Right atrium auricular region (tissue), 2 donors: ENCODE data around the gene ZCCHC7. TPM values are rescaled to one million over a fixed set of nuclear protein-coding genes. Genes with fewer than 3 reads are reported as not detected.

Experiments
- DNase-seq: peaks from one replicate; pipeline ENCODE4 v3.0.0-alpha.2; 2019; ENCODE audit warnings: low spot score
- H3K27ac ChIP-seq, 2 donors: fragments of 200-600 bp; sonication (generic); 1 replicate in 1 of 2; 2 replicates in 1 of 2; pipeline ENCODE4 v1.5.1; 2016 to 2019
- H3K27me3 ChIP-seq, 2 donors: fragments of 200-600 bp; sonication (generic); one replicate each; pipeline versions ENCODE4 v1.5.1 to v1.6.0; 2017 to 2019
- H3K36me3 ChIP-seq: fragments of 200-600 bp; sonication (generic); one replicate; pipeline ENCODE4 v1.5.1; 2016
- H3K4me1 ChIP-seq, 2 donors: fragments of 200-600 bp; sonication (generic); one replicate each; pipeline versions ENCODE4 v1.5.1 to v1.6.0; 2017 to 2019
- H3K4me3 ChIP-seq, 2 donors: fragments of 200-600 bp; sonication (generic); 1 replicate in 1 of 2; 2 replicates in 1 of 2; pipeline ENCODE4 v1.5.1; 2017 to 2019; ENCODE audit warnings: mild to moderate bottlenecking in 1 of 2, moderate library complexity in 1 of 2
- H3K9me3 ChIP-seq, 2 donors: fragments of 200-600 bp; sonication (generic); one replicate each; pipeline ENCODE4 v1.5.1; 2019
- total RNA-seq, 2 donors: library from RNA; depleted of rRNA; stranded (reverse); fragments of >200 nt; gene quantifications; one replicate each; pipeline ENCODE4 v1.1.0, GENCODE V29; 2016
- TF ChIP-seq, protein P1 (sequence below), 2 donors: fragments of 200-600 bp; sonication (generic); IDR thresholded peaks; one replicate each; pipeline ENCODE4 v1.5.1; 2019; ENCODE audit warnings: antibody characterized with exemption in 2 of 2

Gene ZCCHC7
- total RNA-seq, 2 donors from 2014 or later, result 8.1 to 8.6 TPM

GRCh38 chr9:37172557-37172956 lies 52.2 kb downstream of the ZCCHC7 start:
- no peak for DNase-seq
- TF ChIP-seq, protein P1, sequence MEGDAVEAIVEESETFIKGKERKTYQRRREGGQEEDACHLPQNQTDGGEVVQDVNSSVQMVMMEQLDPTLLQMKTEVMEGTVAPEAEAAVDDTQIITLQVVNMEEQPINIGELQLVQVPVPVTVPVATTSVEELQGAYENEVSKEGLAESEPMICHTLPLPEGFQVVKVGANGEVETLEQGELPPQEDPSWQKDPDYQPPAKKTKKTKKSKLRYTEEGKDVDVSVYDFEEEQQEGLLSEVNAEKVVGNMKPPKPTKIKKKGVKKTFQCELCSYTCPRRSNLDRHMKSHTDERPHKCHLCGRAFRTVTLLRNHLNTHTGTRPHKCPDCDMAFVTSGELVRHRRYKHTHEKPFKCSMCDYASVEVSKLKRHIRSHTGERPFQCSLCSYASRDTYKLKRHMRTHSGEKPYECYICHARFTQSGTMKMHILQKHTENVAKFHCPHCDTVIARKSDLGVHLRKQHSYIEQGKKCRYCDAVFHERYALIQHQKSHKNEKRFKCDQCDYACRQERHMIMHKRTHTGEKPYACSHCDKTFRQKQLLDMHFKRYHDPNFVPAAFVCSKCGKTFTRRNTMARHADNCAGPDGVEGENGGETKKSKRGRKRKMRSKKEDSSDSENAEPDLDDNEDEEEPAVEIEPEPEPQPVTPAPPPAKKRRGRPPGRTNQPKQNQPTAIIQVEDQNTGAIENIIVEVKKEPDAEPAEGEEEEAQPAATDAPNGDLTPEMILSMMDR (IDR thresholded peaks at IDR 0.05), result no peak
- Histone ChIP-seq H3K36me3 (no peaks in the 10 kb centered on the region), H3K27ac (no peak overlapping the region), H3K4me1 (no peaks in the 10 kb centered on the region), H3K27me3 (no peaks in the 10 kb centered on the region), H3K9me3 (no peaks in the 10 kb centered on the region), H3K4me3 (no peak overlapping the region)

DNA sequence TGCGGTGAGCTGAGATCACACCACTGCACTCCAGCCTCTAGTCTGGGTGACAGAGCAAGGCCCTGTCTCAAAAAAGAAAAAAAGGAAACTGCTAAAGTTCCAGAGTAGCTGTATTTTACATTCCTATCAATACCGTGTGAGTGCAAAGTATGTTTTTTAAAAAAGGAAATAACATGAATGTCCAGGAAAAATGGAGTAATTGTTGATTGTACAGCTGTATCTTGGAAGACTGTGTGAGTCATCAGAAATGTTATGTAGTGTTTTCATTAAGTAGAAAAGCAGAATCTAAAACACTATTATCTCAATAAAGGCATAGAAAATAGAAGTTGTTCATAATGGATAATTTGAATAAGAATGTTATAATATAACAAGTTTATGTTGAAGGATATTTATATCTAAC lies 53.9 kb downstream of the ZCCHC7 start:
- TF ChIP-seq, protein P1 (IDR thresholded peaks at IDR 0.05), result no peak
- DNase-seq, result no peak
- H3K27ac ChIP-seq, result no peak overlapping the region
- H3K36me3 ChIP-seq, result no peaks in the 10 kb centered on the region
- H3K4me1 ChIP-seq, result no peaks in the 10 kb centered on the region
- no peaks in the 10 kb centered on the region for H3K9me3 ChIP-seq
- H3K27me3 ChIP-seq, result no peaks in the 10 kb centered on the region
- H3K4me3 ChIP-seq, result no peak overlapping the region

DNA sequence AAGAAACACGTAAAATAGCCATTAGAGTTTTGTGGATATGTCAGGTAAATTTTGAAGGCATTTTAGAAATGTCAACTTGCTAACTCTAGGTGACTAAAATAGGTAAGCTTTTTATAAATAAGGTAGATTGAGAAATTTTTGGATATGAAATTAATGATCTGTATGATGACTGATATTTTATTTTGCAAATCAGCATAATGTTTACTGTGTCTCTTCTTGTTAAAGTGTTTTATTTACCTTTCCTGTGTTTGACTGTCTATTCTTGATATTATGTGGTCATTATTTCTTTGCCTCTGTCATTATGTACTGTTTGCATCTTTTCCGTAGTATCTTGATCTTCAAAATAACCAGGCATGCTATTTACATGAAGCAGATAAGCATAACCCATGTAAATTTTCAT lies 58.4 kb downstream of the ZCCHC7 start:
- no peak overlapping the region for H3K4me3 ChIP-seq
- no peak overlapping the region for H3K27ac ChIP-seq
- no peaks in the 10 kb centered on the region for H3K27me3 ChIP-seq
- H3K36me3 ChIP-seq, result no peaks in the 10 kb centered on the region
- no peaks in the 10 kb centered on the region for H3K9me3 ChIP-seq
- no peak for DNase-seq
- no peaks in the 10 kb centered on the region for H3K4me1 ChIP-seq
- TF ChIP-seq, protein P1 (IDR thresholded peaks at IDR 0.05), result no peak

DNA sequence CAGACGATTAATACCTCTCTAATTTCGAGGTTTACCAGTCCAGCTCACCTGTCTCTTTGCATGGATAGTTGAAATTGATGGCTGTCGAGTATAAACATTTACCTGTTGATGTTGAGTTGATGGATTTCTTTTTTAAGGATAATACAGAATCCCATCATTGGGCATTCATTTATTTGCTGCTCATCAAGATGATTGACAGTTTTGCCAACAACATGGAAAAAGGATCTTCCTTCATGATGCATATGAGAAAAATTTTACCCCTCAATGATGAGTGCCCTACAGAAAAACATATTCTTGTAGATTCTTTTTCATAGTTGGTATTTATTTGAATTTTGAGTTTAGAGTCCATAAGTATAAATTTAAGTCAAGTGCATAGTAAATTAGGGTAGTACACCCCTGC lies 59.2 kb downstream of the ZCCHC7 start:
- H3K27ac ChIP-seq, result no peak overlapping the region
- no peaks in the 10 kb centered on the region for H3K27me3 ChIP-seq
- H3K36me3 ChIP-seq, result no peaks in the 10 kb centered on the region
- no peak overlapping the region for H3K4me3 ChIP-seq
- no peaks in the 10 kb centered on the region for H3K4me1 ChIP-seq
- TF ChIP-seq, protein P1 (IDR thresholded peaks at IDR 0.05), result no peak
- no peak for DNase-seq
- H3K9me3 ChIP-seq, result no peaks in the 10 kb centered on the region

GRCh38 chr9:37180138-37180537 lies 59.8 kb downstream of the ZCCHC7 start:
- Histone ChIP-seq H3K27me3 (no peaks in the 10 kb centered on the region), H3K4me3 (no peak overlapping the region), H3K27ac (no peak overlapping the region), H3K9me3 (no peaks in the 10 kb centered on the region), H3K4me1 (no peaks in the 10 kb centered on the region), H3K36me3 (no peaks in the 10 kb centered on the region)
- TF ChIP-seq, protein P1 (IDR thresholded peaks at IDR 0.05), result no peak
- DNase-seq, result no peak

GRCh38 chr9:37182718-37183117 lies 62.3 kb downstream of the ZCCHC7 start:
- Histone ChIP-seq H3K36me3 (no peaks in the 10 kb centered on the region), H3K27me3 (no peaks in the 10 kb centered on the region), H3K9me3 (no peaks in the 10 kb centered on the region), H3K4me1 (no peaks in the 10 kb centered on the region), H3K27ac (no peak overlapping the region), H3K4me3 (no peak overlapping the region)
- DNase-seq, result no peak
- TF ChIP-seq, protein P1 (IDR thresholded peaks at IDR 0.05), result no peak
